ENCODE measurements around the gene GALNT16. TPM values are rescaled to one million over a fixed set of nuclear protein-coding genes. Genes with fewer than 3 reads are reported as not detected.

GALNT16 gene
- total and polyA plus RNA-seq, 2 donors (not counting 1 experiment from before 2014, with no cell fraction given), result 0.09 to 3.4 TPM

DNA sequence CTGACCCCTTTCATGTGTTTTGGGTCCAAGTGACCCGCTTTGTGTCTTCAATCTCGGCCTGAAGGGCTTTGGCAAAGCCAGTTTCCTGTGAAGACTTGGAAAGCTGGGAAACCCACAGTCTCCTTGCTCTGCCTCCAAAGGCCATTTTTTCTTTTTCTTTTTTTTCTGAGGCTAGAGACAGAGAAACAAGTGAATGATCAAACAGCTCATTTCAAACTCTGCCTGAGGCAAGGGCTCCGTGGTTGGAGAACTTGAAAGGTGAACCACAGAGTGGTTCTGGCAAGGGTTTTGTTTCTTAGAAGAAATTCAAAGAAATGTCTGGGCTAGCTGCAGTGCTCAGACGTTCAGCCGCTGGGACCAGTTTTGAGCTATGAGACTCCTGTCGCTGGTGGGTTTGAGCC lies 75.4 kb downstream of the GALNT16 start:
- intact Hi-C loops (cut with micrococcal nuclease), result no loop called here
- ATAC-seq (ENCODE audit: low read depth) (no peak), DNase-seq (no peak)
- H3K9me3 Mint-ChIP-seq (ENCODE audit: insufficient read depth), result no peaks in the 10 kb centered on the region
- H3K4me3 Mint-ChIP-seq, result no peak overlapping the region
- no peaks in the 10 kb centered on the region for H3K79me2 ChIP-seq (ENCODE audit: control insufficient read depth, insufficient read depth, low read length)
- H3K4me3 ChIP-seq (ENCODE audit: control extremely low read depth in 1 of 5, extremely low read depth in 1 of 5, insufficient read depth in 1 of 5, low read depth in 2 of 5, low read length in 4 of 5), result no peak overlapping the region
- no peak overlapping the region for H3K9ac ChIP-seq (ENCODE audit: low read length)
- WGBS (ENCODE audit: insufficient coverage), result 58% methylated on average over 5 of the region's 6 CpGs
- no peaks in the 10 kb centered on the region for H3K4me1 ChIP-seq (ENCODE audit: control insufficient read depth in 2 of 2, insufficient read depth in 2 of 2, low read length in 2 of 2)
- H3K27me3 Mint-ChIP-seq, result peaks cover 17% of the 10 kb centered on the region
- H3K27ac ChIP-seq (ENCODE audit: low read length in 2 of 2), result no peak overlapping the region
- no peaks in the 10 kb centered on the region for H3K36me3 ChIP-seq (replicated peaks in 1 of 2; ENCODE audit: control extremely low read depth in 1 of 2, control insufficient read depth in 1 of 2, extremely low read depth in 1 of 2, insufficient read depth in 2 of 2, low read length in 1 of 2)
- TF ChIP-seq EZH2 (IDR thresholded peaks at IDR 0.05; ENCODE audit: borderline replicate concordance, insufficient read depth, low read depth, low read length, poor library complexity, severe bottlenecking), result no peak
- TF ChIP-seq, protein P1, sequence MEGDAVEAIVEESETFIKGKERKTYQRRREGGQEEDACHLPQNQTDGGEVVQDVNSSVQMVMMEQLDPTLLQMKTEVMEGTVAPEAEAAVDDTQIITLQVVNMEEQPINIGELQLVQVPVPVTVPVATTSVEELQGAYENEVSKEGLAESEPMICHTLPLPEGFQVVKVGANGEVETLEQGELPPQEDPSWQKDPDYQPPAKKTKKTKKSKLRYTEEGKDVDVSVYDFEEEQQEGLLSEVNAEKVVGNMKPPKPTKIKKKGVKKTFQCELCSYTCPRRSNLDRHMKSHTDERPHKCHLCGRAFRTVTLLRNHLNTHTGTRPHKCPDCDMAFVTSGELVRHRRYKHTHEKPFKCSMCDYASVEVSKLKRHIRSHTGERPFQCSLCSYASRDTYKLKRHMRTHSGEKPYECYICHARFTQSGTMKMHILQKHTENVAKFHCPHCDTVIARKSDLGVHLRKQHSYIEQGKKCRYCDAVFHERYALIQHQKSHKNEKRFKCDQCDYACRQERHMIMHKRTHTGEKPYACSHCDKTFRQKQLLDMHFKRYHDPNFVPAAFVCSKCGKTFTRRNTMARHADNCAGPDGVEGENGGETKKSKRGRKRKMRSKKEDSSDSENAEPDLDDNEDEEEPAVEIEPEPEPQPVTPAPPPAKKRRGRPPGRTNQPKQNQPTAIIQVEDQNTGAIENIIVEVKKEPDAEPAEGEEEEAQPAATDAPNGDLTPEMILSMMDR (IDR thresholded peaks at IDR 0.05), result no peak
- H3K27ac Mint-ChIP-seq, result no peak overlapping the region
- H3K4me1 Mint-ChIP-seq, result peaks cover 2% of the 10 kb centered on the region
- ChIA-PET POLR2A (no interaction called here), CTCF (no interaction called here)
- no peak overlapping the region for H3K4me2 ChIP-seq (replicated peaks; ENCODE audit: low read depth, low read length, poor library complexity, severe bottlenecking)
- no peaks in the 10 kb centered on the region for H4K20me1 ChIP-seq (ENCODE audit: control insufficient read depth, insufficient read depth, low read length, poor library complexity, severe bottlenecking)
- peaks cover 0 to 2% (median 0%) of the 10 kb centered on the region in 4 experiments for H3K27me3 ChIP-seq (replicated peaks in 1 of 4; ENCODE audit: control extremely low read depth in 1 of 4, control insufficient read depth in 3 of 4, insufficient read depth in 4 of 4, low read length in 3 of 4)
- no peak overlapping the region for H2AFZ ChIP-seq (ENCODE audit: insufficient read depth, low read depth, low read length, poor library complexity, severe bottlenecking)
- no peaks in the 10 kb centered on the region for H3K9me3 ChIP-seq (ENCODE audit: control extremely low read depth in 1 of 3, control insufficient read depth in 2 of 3, insufficient read depth in 1 of 3, low read length in 2 of 3)

DNA sequence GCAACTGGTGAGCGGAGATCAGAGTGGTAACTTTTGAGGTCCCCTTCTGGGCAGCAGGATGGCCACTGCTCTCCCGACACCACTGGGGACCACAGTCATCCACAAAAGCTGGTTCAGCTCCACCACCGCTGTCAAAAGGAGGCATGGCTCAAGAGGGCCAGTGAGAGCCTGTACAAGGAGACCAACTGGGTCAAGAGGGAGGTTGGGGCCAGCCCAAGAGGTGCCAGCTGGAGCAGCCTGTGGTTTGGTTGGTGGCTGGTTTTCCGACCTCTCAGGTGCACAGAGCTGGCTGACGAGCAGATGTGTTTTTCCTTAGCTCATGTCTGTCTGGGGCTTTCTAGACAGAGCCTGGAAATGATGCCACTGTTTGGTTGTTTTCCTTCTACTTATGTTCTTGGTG lies 78.0 kb downstream of the GALNT16 start:
- H3K27ac Mint-ChIP-seq, result no peak overlapping the region
- Histone ChIP-seq H3K4me2 (replicated peaks; ENCODE audit: low read depth, low read length, poor library complexity, severe bottlenecking) (no peak overlapping the region), H3K79me2 (ENCODE audit: control insufficient read depth, insufficient read depth, low read length) (no peaks in the 10 kb centered on the region), H3K4me3 (ENCODE audit: control extremely low read depth in 1 of 5, extremely low read depth in 1 of 5, insufficient read depth in 1 of 5, low read depth in 2 of 5, low read length in 4 of 5) (no peak overlapping the region), H3K27me3 (replicated peaks in 1 of 4; ENCODE audit: control extremely low read depth in 1 of 4, control insufficient read depth in 3 of 4, insufficient read depth in 4 of 4, low read length in 3 of 4) (peaks cover 0 to 2% (median 0%) of the 10 kb centered on the region in 4 experiments), H3K9ac (ENCODE audit: low read length) (no peak overlapping the region), H3K9me3 (ENCODE audit: control extremely low read depth in 1 of 3, control insufficient read depth in 2 of 3, insufficient read depth in 1 of 3, low read length in 2 of 3) (peaks cover 0 to 3% (median 0%) of the 10 kb centered on the region in 3 donors), H4K20me1 (ENCODE audit: control insufficient read depth, insufficient read depth, low read length, poor library complexity, severe bottlenecking) (no peaks in the 10 kb centered on the region), H3K36me3 (replicated peaks in 1 of 2; ENCODE audit: control extremely low read depth in 1 of 2, control insufficient read depth in 1 of 2, extremely low read depth in 1 of 2, insufficient read depth in 2 of 2, low read length in 1 of 2) (no peaks in the 10 kb centered on the region), H2AFZ (ENCODE audit: insufficient read depth, low read depth, low read length, poor library complexity, severe bottlenecking) (no peak overlapping the region), H3K4me1 (ENCODE audit: control insufficient read depth in 2 of 2, insufficient read depth in 2 of 2, low read length in 2 of 2) (no peaks in the 10 kb centered on the region), H3K27ac (ENCODE audit: low read length in 2 of 2) (no peak overlapping the region)
- WGBS (ENCODE audit: insufficient coverage), result 90% methylated on average over 5 of the region's 5 CpGs
- DNase-seq (no peak), ATAC-seq (ENCODE audit: low read depth) (no peak)
- H3K4me1 Mint-ChIP-seq, result peaks cover 2% of the 10 kb centered on the region
- no peaks in the 10 kb centered on the region for H3K9me3 Mint-ChIP-seq (ENCODE audit: insufficient read depth)
- intact Hi-C loops (cut with micrococcal nuclease), result no loop called here
- POLR2A ChIA-PET, result no interaction called here
- H3K27me3 Mint-ChIP-seq, result peaks cover 30% of the 10 kb centered on the region
- TF ChIP-seq, protein P1 (IDR thresholded peaks at IDR 0.05), result no peak
- TF ChIP-seq EZH2 (IDR thresholded peaks at IDR 0.05; ENCODE audit: borderline replicate concordance, insufficient read depth, low read depth, low read length, poor library complexity, severe bottlenecking), result no peak
- CTCF ChIA-PET, result no interaction called here
- H3K4me3 Mint-ChIP-seq, result no peak overlapping the region
